Neuron (in vitro differentiated cells): ENCODE data around the gene GOLGA6L9.
"Not testable (repeated sequence)": the region's sequence is repeated elsewhere in the genome, so short reads cannot be mapped to it uniquely, and the experiment has no call there.

ENCODE experiments used
- H2AFZ ChIP-seq: one replicate; pipeline ENCODE4 v1.6.1; 2013; ENCODE audit warnings: low read depth, mild to moderate bottlenecking, inconsistent platforms, low read length, moderate library complexity
- H3K27me3 ChIP-seq: one replicate; pipeline ENCODE4 v1.6.1; 2013; ENCODE audit warnings: low read length; ENCODE audit not compliant: insufficient read depth
- H3K36me3 ChIP-seq: one replicate; pipeline ENCODE4 v1.6.1; 2013; ENCODE audit warnings: low read length; ENCODE audit not compliant: insufficient read depth
- H3K4me1 ChIP-seq: one replicate; pipeline ENCODE4 v1.6.1; 2013; ENCODE audit warnings: low read length; ENCODE audit not compliant: insufficient read depth
- H3K4me3 ChIP-seq: 2 replicates; pipeline ENCODE4 v1.5.1; 2013; ENCODE audit warnings: mild to moderate bottlenecking, low read length, moderate library complexity
- H3K9me3 ChIP-seq: one replicate; pipeline ENCODE4 v1.6.1; 2013; ENCODE audit warnings: low read length

GOLGA6L9 gene

GRCh38 chr15:82475345-82475967 is 45.8 kb downstream of the GOLGA6L9 start:
- not testable (repeated sequence) for H3K9me3 ChIP-seq, H3K27me3 ChIP-seq, H3K4me1 ChIP-seq, H3K4me3 ChIP-seq, H2AFZ ChIP-seq, H3K36me3 ChIP-seq

- not testable (repeated sequence) for H3K4me1 ChIP-seq, H3K27me3 ChIP-seq
Measured at GRCh38 chr15:82476697-82477342, 47.2 kb downstream of the GOLGA6L9 start.

GRCh38 chr15:82477343-82478057 is 47.9 kb downstream of the GOLGA6L9 start:
- H3K4me3 ChIP-seq, H3K36me3 ChIP-seq, H3K9me3 ChIP-seq, H3K27me3 ChIP-seq, H2AFZ ChIP-seq, H3K4me1 ChIP-seq: not testable (repeated sequence)

More at GRCh38 chr15:82476697-82477342, 47.2 kb downstream of the GOLGA6L9 start:
- not testable (repeated sequence) for H3K4me3 ChIP-seq, H2AFZ ChIP-seq, H3K9me3 ChIP-seq, H3K36me3 ChIP-seq
